AG20443 (cell line): ENCODE measurements around the gene NELFCD.

Experiments
- DNase-seq: peaks from one replicate; pipeline ENCODE4 v3.0.0; 2012; ENCODE audit warnings: low spot score, mixed read lengths

The NELFCD gene

GRCh38 chr20:58994390-58995159, 13.5 kb downstream of the NELFCD start:
- no peak for DNase-seq

- no peak for DNase-seq
Measured at GRCh38 chr20:58995461-58996225, 14.6 kb downstream of the NELFCD start.

GRCh38 chr20:58996226-58996611, 15.2 kb downstream of the NELFCD start:
- no peak for DNase-seq

- no peak for DNase-seq
Measured at GRCh38 chr20:58997141-58997770, 16.2 kb downstream of the NELFCD start.

- DNase-seq, result no peak
Measured at GRCh38 chr20:58998656-58999055, 17.6 kb downstream of the NELFCD start.

DNA sequence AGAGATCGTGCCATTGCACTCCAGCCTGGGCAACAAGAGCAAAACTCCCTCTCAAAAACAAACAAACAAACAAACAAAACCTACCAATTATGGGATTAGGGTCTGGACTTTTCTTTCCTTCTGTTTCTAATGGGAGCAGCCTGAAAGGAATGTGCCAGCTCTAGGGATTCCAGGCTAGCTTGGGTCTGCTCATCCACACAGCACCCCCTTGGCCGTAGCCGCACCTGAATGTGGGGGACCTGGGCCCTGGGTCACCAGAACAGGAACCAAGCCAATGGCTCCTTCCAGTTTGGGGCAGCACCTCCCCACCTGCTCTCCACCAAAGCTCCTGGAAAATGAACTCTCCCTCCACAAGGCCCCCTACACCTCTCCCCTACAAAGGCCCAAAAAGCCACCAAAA, 19.3 kb downstream of the NELFCD start:
- no peak for DNase-seq

DNA sequence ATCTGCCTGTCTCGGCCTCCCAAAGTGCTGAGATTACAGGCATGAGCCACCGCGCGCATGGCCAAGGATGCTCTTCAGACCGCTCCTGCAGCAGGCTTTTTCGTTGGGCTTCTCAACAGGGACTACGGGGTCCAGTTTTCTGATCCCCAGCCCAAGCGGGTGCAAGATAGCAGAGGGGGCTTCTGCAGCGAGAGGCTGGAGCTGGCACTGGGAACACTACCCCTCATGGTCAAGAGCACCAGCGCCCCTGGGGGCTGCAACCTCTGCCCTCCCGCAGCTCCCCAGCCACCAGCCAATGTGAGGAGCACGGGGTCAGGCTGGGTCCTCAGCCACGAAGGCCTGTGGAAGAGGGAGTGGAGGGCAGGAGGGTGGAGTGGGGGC, 20.0 kb downstream of the NELFCD start:
- DNase-seq, result no peak

DNA sequence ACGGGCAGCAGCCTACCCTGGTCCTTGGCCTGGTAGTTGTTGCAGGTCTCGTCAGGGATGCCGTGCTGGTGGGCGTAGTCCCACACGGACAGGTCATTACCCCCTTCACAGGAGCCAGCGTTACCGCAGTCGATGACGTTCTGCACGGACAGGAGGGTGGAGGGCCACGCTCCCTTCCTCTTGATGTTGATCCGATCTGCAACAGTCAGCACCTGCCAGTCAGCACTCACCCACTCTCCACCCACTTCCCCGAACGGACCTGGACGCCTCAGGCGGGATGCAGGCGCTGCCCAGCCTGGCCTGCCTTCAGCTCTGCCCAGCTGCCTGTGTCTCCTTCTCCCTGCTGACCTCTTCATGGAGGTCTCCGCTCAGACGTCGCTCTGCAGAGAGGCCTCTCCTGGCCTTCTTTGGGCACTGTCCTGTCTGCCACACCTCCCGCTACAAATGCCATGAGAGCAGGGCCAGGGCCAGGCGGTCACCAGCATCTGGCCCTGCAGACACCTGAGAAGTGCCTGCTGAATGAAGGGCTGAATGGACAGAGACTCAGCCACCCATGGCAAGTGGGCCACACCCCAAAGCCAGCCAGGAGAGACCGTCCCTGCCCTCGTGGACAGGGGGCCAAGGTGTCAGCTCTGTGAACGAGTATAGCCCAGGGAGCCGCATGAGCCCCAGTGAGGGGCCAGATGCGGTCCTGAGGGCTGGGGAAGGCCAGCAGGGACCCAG, 20.6 kb downstream of the NELFCD start:
- no peak for DNase-seq

- DNase-seq, result no peak
Measured at GRCh38 chr20:59002388-59002787, 21.3 kb downstream of the NELFCD start.

DNA sequence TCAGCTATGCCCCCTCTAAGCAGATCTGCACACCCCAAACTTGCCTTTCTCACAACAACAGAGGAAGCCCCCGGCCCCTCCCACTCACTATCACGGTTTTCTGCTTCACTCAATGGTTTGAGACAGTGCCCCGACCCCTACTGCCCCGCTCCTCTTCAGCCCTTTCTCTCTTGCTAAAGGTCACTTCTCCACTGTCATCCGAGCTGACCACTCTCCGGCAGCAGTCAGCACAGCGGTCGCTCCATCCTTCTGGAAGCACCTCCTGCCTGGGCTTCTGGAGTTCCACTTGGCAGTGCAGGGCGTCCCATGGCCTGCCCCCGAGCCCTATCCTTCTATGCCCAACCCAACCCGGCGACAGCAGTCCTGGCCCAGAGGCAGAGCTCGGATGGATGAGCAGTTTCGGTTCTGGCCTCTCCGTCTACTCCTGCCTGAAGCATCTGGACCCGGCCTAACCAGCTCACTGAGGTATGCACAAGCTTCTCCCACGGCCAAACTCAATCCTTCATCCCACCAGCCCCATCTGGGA, 21.9 kb downstream of the NELFCD start:
- no peak for DNase-seq

DNA sequence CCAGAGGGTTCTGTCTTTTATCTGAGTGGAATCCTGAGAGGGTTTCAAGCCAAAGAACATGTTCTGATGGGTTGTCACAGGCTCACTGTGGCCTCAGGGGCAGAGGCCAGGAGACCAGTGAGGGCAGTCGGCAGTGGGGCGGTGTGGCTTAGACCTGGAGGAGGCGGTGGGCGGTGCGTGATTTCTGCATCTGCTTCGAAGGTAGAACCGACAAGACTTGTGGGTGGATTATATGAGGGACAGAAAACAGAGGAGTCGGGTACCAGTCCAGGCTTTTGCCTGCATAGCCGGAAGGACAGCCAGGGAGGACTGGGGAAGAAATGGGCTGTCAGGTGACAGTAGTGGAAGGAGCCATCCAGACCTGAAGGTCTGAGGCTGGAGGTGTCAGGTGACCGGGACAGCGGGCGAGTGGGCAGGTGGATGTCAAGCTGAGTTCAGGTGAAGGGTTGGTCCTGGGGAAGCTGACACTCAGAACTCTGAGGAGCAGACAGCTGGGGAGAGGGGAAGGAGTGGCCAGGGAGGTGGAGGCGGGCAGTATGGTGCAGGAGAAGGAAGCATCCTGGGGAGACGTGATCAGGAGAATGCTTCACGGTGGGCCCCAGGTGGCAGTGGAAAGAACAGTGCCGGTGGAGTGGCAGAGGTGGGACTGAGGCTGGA, 22.9 kb downstream of the NELFCD start:
- no peak for DNase-seq

- DNase-seq, result no peak
Measured at GRCh38 chr20:59004493-59004762, 23.4 kb downstream of the NELFCD start.

GRCh38 chr20:59004763-59005522, 23.9 kb downstream of the NELFCD start:
- DNase-seq, result no peak

- DNase-seq, result no peak
Measured at GRCh38 chr20:59005523-59006166, 24.6 kb downstream of the NELFCD start.

GRCh38 chr20:59006167-59006863, 25.3 kb downstream of the NELFCD start:
- peak; percentile 66 for DNase-seq

GRCh38 chr20:59006864-59007664, 26.0 kb downstream of the NELFCD start, which contains the start of gene CTSZ:
CTSZ (minus strand) TSS chr20:59007254; CDS start chr20:59007128, 126 bp downstream.
- peak; percentile 95 for DNase-seq

DNA sequence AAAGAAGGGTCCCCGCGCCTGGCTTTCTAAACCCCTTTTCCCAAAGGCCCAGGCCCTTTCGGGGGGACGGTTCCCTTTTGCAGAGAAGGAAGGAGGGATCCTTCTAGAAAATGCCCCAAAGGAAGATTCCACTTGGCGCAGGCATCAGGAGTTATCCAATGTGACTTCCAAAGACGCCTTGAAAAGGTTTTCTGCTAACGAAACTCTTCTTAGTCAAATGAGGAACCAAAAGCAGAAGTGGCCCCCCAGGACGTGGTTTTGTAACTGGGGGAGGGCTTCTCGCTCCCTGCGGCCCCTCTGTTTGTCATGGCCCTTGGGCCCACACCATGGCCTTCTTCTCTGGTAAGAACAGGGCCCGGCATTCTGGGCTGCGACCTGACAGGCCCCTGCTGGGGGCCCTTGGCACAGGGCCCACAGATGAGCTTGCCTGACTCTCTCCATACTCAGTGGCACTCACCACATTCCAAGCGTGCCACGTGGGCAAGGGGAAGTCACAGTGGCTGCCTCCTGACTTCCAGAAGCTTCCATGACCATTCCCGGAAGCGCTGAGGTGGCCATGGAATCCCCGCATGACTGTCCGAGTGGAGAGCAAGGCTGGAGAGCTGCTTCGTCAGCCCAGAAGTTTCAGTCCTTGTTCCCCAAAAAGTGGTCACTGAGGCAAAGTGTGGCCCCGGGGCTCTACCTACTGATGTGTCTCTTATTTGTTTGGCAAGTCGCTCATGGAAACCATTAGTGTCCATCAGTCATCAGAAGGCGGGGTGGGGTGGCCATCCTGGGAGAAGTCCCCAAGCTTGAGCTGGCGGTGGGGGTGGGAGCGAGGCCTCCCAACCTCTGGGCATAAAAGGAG, 26.8 kb downstream of the NELFCD start:
- DNase-seq, result no peak

DNA sequence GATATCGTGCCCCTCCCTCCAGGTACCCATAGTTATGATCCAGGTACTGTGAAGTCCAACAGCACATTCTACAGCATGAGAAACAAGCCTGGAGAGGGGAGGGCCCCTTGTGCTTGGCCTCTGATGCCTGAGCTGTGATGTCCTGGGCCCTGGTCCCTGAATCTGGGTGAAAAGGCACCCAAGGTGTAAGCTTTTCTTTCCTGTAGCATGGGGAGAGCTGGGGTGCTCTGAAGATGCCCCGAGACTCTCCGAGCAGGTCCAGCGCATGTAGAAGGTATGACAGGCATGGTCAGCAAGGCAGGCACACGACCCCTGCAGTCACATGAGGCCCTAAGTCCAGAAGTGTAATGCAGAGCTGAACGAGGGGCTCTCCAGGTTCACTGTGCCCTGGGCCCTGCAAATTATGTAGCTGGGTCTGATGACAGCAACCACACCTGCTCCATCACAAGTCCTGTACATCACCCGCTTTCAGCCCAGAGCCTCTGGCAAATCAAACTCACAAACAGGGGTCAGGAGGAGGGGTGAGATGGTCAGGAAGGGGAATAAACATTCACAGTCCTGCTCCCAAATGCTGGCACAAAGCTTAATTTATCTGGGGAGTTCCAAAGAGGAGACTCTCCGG, 27.8 kb downstream of the NELFCD start:
- DNase-seq, result no peak
